ENCODE results near the gene TIMP3.

- TF ChIP-seq POLR2A (IDR thresholded peaks at IDR 0.05) (no peak), CTCF (IDR thresholded peaks at IDR 0.05) (no peak)
These were observed 21.7 kb downstream of the TIMP3 start for GRCh38 chr22:32823024-32823730.

Measured in lower leg skin (tissue), 3 donors.